Small intestine (tissue), 7 donors: Measurements from ENCODE around the gene PHF21A. TPM values are rescaled to one million over a fixed set of nuclear protein-coding genes. Genes with fewer than 3 reads are reported as not detected.
A peak's percentile ranks its signal among the peaks of the same experiment; 100 is the strongest.

ENCODE experiments used
- DNase-seq, 2 donors: peaks; one replicate each; pipeline versions ENCODE4 v3.0.0 to v3.0.0-alpha.2; 2013
- FAIRE-seq: peaks from 2 replicates; lab custom pipeline; 2012; peaks lifted over from hg19 to GRCh38; lab: Jason Lieb, UNC
- H3K27ac ChIP-seq, 3 donors: one replicate each; pipeline ENCODE4 v1.5.1; 2013; ENCODE audit warnings: low read length in 2 of 3, mild to moderate bottlenecking in 2 of 3, control low read depth in 1 of 3, inconsistent platforms in 1 of 3, low read depth in 1 of 3, moderate library complexity in 1 of 3
- H3K27me3 ChIP-seq, 3 donors: one replicate each; pipeline ENCODE4 v1.6.1; 2013; ENCODE audit warnings: low read length in 3 of 3, inconsistent platforms in 1 of 3; ENCODE audit not compliant: control insufficient read depth in 3 of 3, insufficient read depth in 3 of 3
- H3K36me3 ChIP-seq, 3 donors: one replicate each; pipeline ENCODE4 v1.6.1; 2013; ENCODE audit warnings: low read length in 3 of 3, inconsistent platforms in 1 of 3, low read depth in 1 of 3, mild to moderate bottlenecking in 1 of 3, moderate library complexity in 1 of 3; ENCODE audit not compliant: control insufficient read depth in 3 of 3, insufficient read depth in 2 of 3
- H3K4me1 ChIP-seq, 3 donors: one replicate each; pipeline ENCODE4 v1.6.1; 2013; ENCODE audit warnings: low read length in 2 of 3, inconsistent platforms in 1 of 3, low read depth in 1 of 3, mild to moderate bottlenecking in 1 of 3, moderate library complexity in 1 of 3; ENCODE audit not compliant: control insufficient read depth in 3 of 3, insufficient read depth in 2 of 3
- H3K4me3 ChIP-seq, 3 donors: one replicate each; pipeline ENCODE4 v1.5.1; 2013; ENCODE audit warnings: low read length in 3 of 3, control low read depth in 1 of 3, inconsistent platforms in 1 of 3, low read depth in 1 of 3, mild to moderate bottlenecking in 1 of 3, moderate library complexity in 1 of 3
- H3K9me3 ChIP-seq, 2 donors: one replicate each; pipeline ENCODE4 v1.6.1; 2013; ENCODE audit warnings: low read depth in 1 of 2, low read length in 1 of 2; ENCODE audit not compliant: control insufficient read depth in 2 of 2, insufficient read depth in 1 of 2
- WGBS, 3 donors: extraction: QIAGEN DNeasy Blood & Tissue Kit; methylation state at CpG; one replicate each; pipeline ENCODE4 v1.1.7; 2013; 5-methylcytosine and 5-hydroxymethylcytosine counted together
- polyA plus RNA-seq, 4 donors: library from polyadenylated mRNA; stranded (reverse) in 3 of 4; unstranded in 1 of 4; fragments of 200-250 nt in 3 of 4; fragments of 120-200 nt in 1 of 4; gene quantifications; one replicate each; pipeline versions ENCODE4 v1.2.1 to v1.2.3, GENCODE V29; 2013
- donor health status: healthy with polysubstance abuse.
- donor health status: control.
- donor health status: control.
- donor health status: Bipolar disorder and iron deficiency.
- donor health status: healthy.

PHF21A gene
- polyA plus RNA-seq, 4 donors = 4.9 to 22.6 (median 7.7) TPM

GRCh38 chr11:45919806-45920530, 201.3 kb downstream of the PHF21A start:
- H3K4me1 ChIP-seq = peaks cover 0 to 20% (median 3%) of the 10 kb centered on the region in 3 donors
- FAIRE-seq (no peak), DNase-seq (no peak)
- H3K27ac ChIP-seq = no peak overlapping the region
- H3K9me3 ChIP-seq = no peaks in the 10 kb centered on the region
- peaks cover 0 to 22% (median 3%) of the 10 kb centered on the region in 3 donors for H3K27me3 ChIP-seq
- 71 to 78% (median 72%) methylated on average over 11 to 13 of the region's 13 CpGs for WGBS, 3 donors
- H3K36me3 ChIP-seq = peaks cover 0 to 17% (median 0%) of the 10 kb centered on the region in 3 donors
- H3K4me3 ChIP-seq = no peak overlapping the region

GRCh38 chr11:45918962-45919675, 202.1 kb downstream of the PHF21A start:
- H3K9me3 ChIP-seq = no peaks in the 10 kb centered on the region
- H3K27ac ChIP-seq = no peak overlapping the region
- DNase-seq (no peak), FAIRE-seq (no peak)
- peaks cover 0 to 23% (median 4%) of the 10 kb centered on the region in 3 donors for H3K36me3 ChIP-seq
- 60 to 67% (median 62%) methylated on average over 7 of the region's 7 CpGs for WGBS, 3 donors
- peaks cover 0 to 19% (median 3%) of the 10 kb centered on the region in 3 donors for H3K27me3 ChIP-seq
- peak overlapping the region in 1 of 3 donors; percentile 96 for H3K4me3 ChIP-seq
- peaks cover 0 to 20% (median 3%) of the 10 kb centered on the region in 3 donors for H3K4me1 ChIP-seq

GRCh38 chr11:45918331-45918941, 202.8 kb downstream of the PHF21A start:
- peaks cover 0 to 16% (median 3%) of the 10 kb centered on the region in 3 donors for H3K27me3 ChIP-seq
- peaks cover 0 to 20% (median 3%) of the 10 kb centered on the region in 3 donors for H3K4me1 ChIP-seq
- peaks cover under 1 to 30% (median 6%) of the 10 kb centered on the region in 3 donors for H3K36me3 ChIP-seq
- DNase-seq = peak; percentile 75 to 85
- WGBS, 3 donors = 0% methylated on average over 38 of the region's 38 CpGs
- no peaks in the 10 kb centered on the region for H3K9me3 ChIP-seq
- peak overlapping the region; percentile 92 to 97 (median 97) for H3K27ac ChIP-seq
- FAIRE-seq = no peak
- peak overlapping the region; percentile 57 to 96 (median 92) for H3K4me3 ChIP-seq

GRCh38 chr11:45917623-45918330, 203.5 kb downstream of the PHF21A start, which contains the start of gene PEX16:
Gene PEX16 (minus strand): TSS chr11:45917877. CDS start chr11:45917811, 66 bp downstream.
- 0% methylated on average over 45 of the region's 45 CpGs for WGBS, 3 donors
- Histone ChIP-seq H3K9me3 (no peaks in the 10 kb centered on the region), H3K4me1 (peaks cover 0 to 20% (median 3%) of the 10 kb centered on the region in 3 donors), H3K36me3 (peaks cover 7 to 37% (median 9%) of the 10 kb centered on the region in 3 donors), H3K27me3 (peaks cover 0 to 12% (median 0%) of the 10 kb centered on the region in 3 donors), H3K27ac (peak within 1 kb of the TSS; percentile 92 to 97 (median 97)), H3K4me3 (peak within 1 kb of the TSS; percentile 85 to 96 (median 92))
- peak; percentile 98 for DNase-seq
- FAIRE-seq = no peak

- WGBS, 3 donors = 2 to 5% (median 2%) methylated on average over 16 of the region's 16 CpGs
- DNase-seq (no peak), FAIRE-seq (no peak)
- H3K4me1 ChIP-seq = peaks cover 0 to 20% (median 1%) of the 10 kb centered on the region in 3 donors
- H3K27me3 ChIP-seq = peaks cover 0 to 11% (median 0%) of the 10 kb centered on the region in 3 donors
- peak overlapping the region; percentile 92 to 97 (median 97) for H3K27ac ChIP-seq
- peaks cover 7 to 42% (median 9%) of the 10 kb centered on the region in 3 donors for H3K36me3 ChIP-seq
- no peaks in the 10 kb centered on the region for H3K9me3 ChIP-seq
- H3K4me3 ChIP-seq = peak overlapping the region; percentile 85 to 96 (median 92)
Observed at GRCh38 chr11:45917286-45917622, 204.0 kb downstream of the PHF21A start.

- 82 to 88% (median 88%) methylated on average over 13 of the region's 13 CpGs for WGBS, 3 donors
- no peak overlapping the region for H3K27ac ChIP-seq
- H3K36me3 ChIP-seq = peaks cover 12 to 60% (median 12%) of the 10 kb centered on the region in 3 donors
- no peak overlapping the region for H3K4me3 ChIP-seq
- peaks cover 0 to 11% (median 0%) of the 10 kb centered on the region in 3 donors for H3K4me1 ChIP-seq
- H3K9me3 ChIP-seq = no peaks in the 10 kb centered on the region
- FAIRE-seq (no peak), DNase-seq (no peak)
- H3K27me3 ChIP-seq = no peaks in the 10 kb centered on the region
Observed at GRCh38 chr11:45915446-45915845, 205.8 kb downstream of the PHF21A start.

GRCh38 chr11:45913942-45914635, 207.2 kb downstream of the PHF21A start:
- DNase-seq = no peak
- WGBS, 3 donors = 88 to 91% (median 88%) methylated on average over 20 to 22 of the region's 22 CpGs
- H3K9me3 ChIP-seq = no peaks in the 10 kb centered on the region
- no peaks in the 10 kb centered on the region for H3K27me3 ChIP-seq
- FAIRE-seq = no peak
- no peak overlapping the region for H3K27ac ChIP-seq
- peaks cover 12 to 74% (median 19%) of the 10 kb centered on the region in 3 donors for H3K36me3 ChIP-seq
- no peak overlapping the region for H3K4me3 ChIP-seq
- peaks cover 0 to 4% (median 0%) of the 10 kb centered on the region in 3 donors for H3K4me1 ChIP-seq
